22Rv1 (cell line): Measurements from ENCODE around the gene SEMA3C.

Experiments
- CTCF ChIP-seq: fragments of 450-650 bp; IDR thresholded peaks from 2 replicates; pipeline ENCODE4 v1.5.1; 2017; ENCODE audit warnings: mild to moderate bottlenecking
- ZFX ChIP-seq: fragments of 450-650 bp; IDR thresholded peaks from 2 replicates; pipeline ENCODE4 v1.6.1; 2017; ENCODE audit warnings: antibody characterized with exemption, borderline replicate concordance

- no peak for TF ChIP-seq CTCF
- no peak for TF ChIP-seq ZFX
Observed at GRCh38 chr7:80868566-80868965, 50.3 kb downstream of the SEMA3C start.
